Lower leg skin (tissue), 3 donors: Measurements from ENCODE around the gene DLG2.

Experiments
- POLR2A ChIP-seq, 2 donors: fragments of 450-650 bp; IDR thresholded peaks; one replicate each; pipeline ENCODE4 v1.6.1; 2016 to 2017; ENCODE audit warnings: antibody characterized with exemption in 2 of 2, mild to moderate bottlenecking in 1 of 2, moderate library complexity in 1 of 2
- TF ChIP-seq, protein P1 (sequence below), 3 donors: fragments of 450-650 bp; IDR thresholded peaks; one replicate each; pipeline ENCODE4 v1.5.1; 2016; ENCODE audit warnings: antibody characterized with exemption in 3 of 3, mild to moderate bottlenecking in 3 of 3, moderate library complexity in 2 of 3

GRCh38 chr11:84871116-84871515, 756.0 kb downstream of the DLG2 start:
- TF ChIP-seq, protein P1, sequence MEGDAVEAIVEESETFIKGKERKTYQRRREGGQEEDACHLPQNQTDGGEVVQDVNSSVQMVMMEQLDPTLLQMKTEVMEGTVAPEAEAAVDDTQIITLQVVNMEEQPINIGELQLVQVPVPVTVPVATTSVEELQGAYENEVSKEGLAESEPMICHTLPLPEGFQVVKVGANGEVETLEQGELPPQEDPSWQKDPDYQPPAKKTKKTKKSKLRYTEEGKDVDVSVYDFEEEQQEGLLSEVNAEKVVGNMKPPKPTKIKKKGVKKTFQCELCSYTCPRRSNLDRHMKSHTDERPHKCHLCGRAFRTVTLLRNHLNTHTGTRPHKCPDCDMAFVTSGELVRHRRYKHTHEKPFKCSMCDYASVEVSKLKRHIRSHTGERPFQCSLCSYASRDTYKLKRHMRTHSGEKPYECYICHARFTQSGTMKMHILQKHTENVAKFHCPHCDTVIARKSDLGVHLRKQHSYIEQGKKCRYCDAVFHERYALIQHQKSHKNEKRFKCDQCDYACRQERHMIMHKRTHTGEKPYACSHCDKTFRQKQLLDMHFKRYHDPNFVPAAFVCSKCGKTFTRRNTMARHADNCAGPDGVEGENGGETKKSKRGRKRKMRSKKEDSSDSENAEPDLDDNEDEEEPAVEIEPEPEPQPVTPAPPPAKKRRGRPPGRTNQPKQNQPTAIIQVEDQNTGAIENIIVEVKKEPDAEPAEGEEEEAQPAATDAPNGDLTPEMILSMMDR (IDR thresholded peaks at IDR 0.05) = no peak
- no peak for TF ChIP-seq POLR2A (IDR thresholded peaks at IDR 0.05)
